ENCODE results near the gene PLEKHJ1.

DNA sequence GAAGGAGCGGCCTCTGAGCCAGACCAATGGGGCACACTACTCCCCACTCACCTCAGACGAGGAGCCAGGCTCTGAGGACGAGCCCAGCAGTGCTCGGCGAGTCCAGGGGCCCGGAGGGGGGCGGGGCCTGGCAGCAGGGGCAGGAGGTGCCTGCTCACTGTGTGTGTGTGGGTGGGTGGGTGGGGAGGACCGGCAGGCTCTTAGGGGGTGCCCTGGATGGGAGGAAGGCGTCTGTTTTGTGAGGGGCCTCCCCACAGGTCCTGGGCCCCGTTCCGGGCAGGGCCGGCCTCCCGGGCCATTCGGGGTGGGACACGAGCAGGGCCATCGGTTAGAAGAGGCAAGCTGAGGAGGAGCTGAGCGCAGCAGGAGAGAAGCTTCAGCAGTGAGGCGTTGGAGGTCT lies 12.7 kb downstream of the PLEKHJ1 start:
- TF ChIP-seq CTCF (IDR thresholded peaks at IDR 0.05) (no peak), ESRRA (CRISPR knock-in tag; IDR thresholded peaks at IDR 0.05; ENCODE audit: borderline replicate concordance) (no peak), ZNF416 (CRISPR knock-in tag; IDR thresholded peaks at IDR 0.05) (no peak), ZNF512 (CRISPR knock-in tag; IDR thresholded peaks at IDR 0.05; ENCODE audit: borderline replicate concordance) (no peak), ZNF263 (CRISPR knock-in tag; IDR thresholded peaks at IDR 0.05; ENCODE audit: low read depth) (no peak)

All from WTC11 (cell line).